PFSK-1 (cell line): ENCODE measurements around the gene C22orf15.

Experiments used
- POLR2AphosphoS5 ChIP-seq: IDR thresholded peaks from 2 replicates; pipeline ENCODE4 v1.6.1; 2012; ENCODE audit warnings: low read depth, mild to moderate bottlenecking, control low read depth, low read length, moderate library complexity
- TAF1 ChIP-seq: IDR thresholded peaks from 2 replicates; pipeline ENCODE4 v1.6.1; 2012; ENCODE audit warnings: low read length, control low read depth, borderline replicate concordance; ENCODE audit not compliant: insufficient read depth

GRCh38 chr22:23767303-23767672 is 4.5 kb downstream of the C22orf15 start:
- no peak for TF ChIP-seq POLR2AphosphoS5
- TF ChIP-seq TAF1: no peak
